GF-D8 (cell line): Measurements from ENCODE around the gene ZFP36L1.
A peak's percentile ranks its signal among the peaks of the same experiment; 100 is the strongest.

Experiments used
- DNase-seq: peaks from one replicate; lab custom pipeline; 2025; lab: John Stamatoyannopoulos, UW

ZFP36L1 gene

GRCh38 chr14:68795597-68796417, 2.9 kb upstream of the ZFP36L1 start:
- DNase-seq = peak; percentile 8

DNA sequence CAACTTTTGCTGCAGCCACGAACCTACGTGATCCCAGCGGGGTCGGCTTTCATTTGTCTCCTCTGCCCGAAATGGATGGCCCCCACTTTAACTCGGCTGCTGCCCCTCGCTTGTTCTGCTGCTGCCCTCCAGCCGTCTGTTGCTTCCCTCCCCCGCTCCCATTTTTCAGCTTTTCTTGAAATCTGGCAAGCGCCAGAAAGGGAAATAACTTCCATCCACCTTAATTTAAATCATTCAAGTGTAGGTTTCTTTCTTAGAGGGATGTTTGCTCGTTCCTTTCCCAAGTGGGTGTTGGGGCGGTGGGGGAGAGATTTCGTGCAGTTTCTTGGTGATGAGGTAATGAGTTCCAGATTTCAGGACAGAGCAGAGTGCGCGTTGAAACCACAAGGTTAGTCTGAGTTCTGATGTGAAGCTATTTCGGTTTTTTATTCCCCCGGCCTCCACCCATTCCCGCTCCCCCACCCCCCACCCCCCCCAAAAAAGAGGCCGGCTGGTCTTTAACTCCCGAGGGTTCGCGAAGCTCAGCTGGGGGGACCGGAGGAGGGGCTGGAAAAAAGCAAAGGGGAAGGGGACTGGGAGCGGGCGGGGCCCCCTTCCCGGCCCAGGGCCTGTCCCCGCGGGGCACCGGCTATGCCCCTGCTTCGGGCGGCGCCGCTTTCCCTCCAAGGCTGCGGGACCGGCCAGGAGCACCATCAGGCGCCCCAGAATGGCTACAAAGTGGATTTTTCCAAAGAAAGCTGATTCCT, 2.2 kb upstream of the ZFP36L1 start:
- no peak for DNase-seq

DNA sequence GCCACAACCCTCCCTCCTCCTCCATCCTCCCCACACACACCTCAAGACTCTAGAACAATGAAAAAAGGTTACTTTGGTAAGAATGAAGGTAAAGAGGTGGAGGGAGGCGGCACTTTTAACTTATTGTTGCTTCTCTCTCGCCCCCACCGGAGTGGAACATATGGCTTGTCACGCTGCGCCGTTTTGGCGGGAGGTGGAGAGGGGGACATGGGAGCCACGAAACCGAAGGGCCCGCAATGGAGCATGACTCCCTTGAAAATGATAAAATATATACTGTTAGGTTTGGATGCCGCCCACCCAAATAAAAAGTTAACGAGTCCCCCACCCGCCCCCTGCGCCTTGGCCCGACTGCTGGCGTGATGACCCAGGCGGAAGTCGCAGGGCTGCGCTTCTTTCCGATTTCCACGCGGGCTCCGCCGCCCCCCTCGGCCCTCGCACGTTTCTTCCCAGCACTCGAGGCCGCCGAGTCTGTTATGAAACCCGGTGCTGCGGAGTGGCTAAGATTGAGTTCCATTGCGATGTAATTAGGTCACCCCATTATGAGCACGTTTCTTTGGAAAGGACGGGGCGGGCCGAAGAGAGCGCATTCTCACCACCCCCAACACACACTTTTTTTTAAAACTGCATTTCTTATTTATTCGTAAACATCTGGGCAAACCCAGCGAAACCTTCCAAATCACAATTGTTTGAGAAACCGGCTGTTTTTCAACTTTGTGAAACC, 1.4 kb upstream of the ZFP36L1 start:
- DNase-seq = peak; percentile 22

DNA sequence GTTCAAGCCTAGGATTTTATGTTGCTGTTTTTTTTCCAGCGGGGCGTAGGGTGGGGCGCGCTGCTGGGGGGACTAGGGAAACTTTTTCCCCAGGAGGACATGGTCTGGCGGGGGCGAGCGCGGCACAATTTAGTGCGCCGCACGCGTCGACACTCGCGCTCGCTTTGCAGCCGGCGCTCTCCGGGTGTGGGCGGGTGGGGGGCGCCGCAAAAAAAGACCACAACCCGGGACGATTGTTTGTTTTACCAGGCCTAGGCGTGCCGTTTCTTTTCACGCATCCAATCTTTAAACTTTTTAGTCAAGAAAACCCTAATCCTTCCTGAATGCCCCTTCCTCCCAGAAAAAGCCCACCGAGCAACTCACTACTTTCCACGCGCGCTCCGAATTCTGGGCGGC, 865 bp upstream of the ZFP36L1 start:
- DNase-seq = no peak

DNA sequence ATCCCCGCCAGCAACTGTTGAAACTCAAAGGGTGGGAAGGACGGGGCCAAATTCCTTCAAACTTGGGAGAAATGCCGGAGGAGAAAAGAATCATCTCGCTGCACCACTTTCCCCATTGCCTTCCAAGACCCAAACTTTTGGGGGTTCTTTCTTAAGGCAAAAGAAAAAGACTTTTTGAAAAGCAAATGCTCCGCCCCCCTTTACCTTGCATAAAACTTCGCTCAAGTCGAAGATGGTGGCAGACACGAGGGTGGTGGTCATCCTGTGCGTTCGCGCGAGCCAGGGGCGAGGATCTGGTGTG, 239 bp downstream of the ZFP36L1 start:
- no peak for DNase-seq

GRCh38 chr14:68791902-68792677, 777 bp downstream of the ZFP36L1 start:
- no peak for DNase-seq

DNA sequence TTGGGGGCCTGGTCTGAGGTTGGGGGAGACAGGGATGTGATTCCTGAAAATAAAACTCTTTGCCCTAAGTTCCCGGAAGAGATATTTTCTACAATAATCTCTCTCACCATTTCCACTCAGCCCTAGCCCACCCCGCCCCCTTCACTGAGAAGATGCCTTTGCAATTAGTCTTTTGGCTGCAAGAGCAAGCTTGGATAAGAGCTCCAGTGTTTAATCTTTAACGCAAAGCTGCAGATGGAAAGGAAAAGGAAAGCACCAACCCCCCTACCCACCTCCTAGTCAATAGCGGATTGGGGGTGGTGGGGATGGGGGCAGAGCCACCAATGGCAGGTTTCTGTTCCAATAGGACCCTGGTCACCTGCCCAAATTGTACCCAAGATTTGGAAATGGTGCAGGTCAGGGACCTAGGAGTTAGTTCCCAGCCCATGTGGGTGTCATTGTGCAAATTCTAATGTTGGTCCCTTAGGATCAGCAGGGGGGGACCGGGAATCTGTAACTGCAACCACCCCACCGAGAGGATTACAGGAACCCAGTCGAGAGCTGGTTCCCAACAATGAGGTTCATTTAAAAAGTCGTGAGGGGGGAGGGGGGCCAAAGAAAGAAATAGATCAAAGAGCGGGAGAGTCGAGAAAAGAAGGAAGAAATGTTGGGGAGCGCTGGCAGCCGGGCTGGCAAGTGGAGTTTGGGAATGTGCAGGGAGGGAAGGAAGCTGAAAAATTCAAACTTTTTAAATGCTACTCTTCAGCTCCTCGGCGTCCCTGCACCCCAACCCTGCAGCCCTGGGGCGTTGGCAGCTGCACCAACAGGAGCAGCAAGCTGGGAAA, 1.6 kb downstream of the ZFP36L1 start:
- no peak for DNase-seq

- DNase-seq = no peak
Observed at GRCh38 chr14:68790644-68791077, 2.2 kb downstream of the ZFP36L1 start.

DNA sequence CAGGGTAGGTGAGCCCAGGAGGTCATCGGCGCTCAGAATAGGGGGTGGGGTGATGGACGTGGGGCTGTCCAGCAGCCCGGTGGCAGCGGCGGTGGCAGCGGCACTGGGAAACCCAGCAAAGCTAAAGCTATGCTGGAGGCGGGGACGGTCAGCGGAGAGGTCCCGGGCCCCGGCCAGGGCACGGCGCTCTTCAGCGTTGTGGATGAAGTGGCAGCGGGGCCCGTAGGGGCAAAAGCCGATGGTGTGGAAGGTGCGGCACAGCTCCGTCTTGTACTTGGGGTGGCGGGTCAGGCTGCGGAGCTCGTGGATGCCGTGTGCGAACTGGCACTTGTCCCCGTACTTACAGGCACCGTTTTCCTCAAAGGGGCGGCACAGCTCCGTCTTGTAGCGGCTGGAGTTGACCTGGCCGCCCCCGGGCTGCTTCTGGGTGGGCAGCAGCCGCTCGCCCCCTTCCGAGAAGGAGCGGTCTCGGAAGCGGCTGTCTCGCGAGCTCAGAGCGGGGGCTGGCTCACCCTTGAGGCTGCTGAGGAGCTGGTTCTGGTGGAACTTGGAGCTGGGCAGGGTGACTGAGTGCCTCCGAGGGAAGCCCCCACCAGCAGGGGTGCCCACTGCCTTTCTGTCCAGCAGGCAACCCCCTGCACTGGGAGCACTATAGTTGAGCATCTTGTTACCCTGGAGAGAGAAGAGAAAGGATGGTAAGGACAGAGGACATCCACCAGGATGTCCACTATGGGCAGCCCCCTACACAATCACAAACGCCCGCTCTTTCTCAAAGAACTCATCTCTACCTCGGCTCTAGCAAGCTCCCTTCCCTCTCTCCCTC, 2.8 kb downstream of the ZFP36L1 start:
- DNase-seq = no peak

DNA sequence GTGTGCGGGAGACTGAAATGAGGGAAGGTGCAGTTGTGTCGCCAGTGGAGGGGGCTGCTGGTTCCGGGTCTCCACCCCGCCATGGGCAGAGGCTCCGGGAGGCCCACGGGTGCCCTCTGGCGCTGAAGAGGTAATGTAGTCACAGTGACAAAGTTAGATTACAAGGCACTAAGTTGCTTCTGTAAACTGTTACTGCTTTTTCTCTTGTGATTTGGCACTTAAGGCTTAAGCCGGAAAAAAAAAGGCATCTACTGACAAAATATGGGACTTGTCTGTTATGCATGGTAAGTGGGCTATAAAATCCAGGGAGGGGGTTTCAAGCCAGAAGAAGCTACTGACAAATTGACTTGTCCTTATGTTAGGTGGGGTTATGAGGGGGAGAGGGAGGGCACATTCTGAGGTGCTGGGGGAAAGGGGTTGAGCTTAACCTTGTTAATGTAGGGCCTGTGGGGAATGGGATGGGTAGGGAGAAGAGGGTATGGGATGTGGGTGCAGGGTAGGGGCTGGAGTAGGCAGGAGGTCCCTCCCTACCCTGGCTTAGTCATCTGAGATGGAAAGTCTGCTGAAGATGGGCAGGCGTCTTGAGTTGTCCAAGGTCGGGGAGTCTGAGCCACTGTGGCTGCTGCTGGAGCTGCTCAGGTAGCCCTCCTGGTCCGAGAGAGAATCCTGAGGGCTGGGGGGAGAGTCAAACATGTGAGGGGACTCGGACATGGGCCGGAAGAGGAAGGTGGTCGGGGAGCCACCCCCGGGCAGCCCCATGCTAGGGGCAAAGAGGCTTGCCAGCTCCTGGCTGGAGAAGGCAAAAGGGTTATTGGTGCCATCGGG, 3.7 kb downstream of the ZFP36L1 start:
- peak; percentile 22 for DNase-seq

GRCh38 chr14:68788275-68788995, 4.4 kb downstream of the ZFP36L1 start:
- DNase-seq = no peak

- DNase-seq = no peak
Observed at GRCh38 chr14:68787092-68787992, 5.5 kb downstream of the ZFP36L1 start.

DNA sequence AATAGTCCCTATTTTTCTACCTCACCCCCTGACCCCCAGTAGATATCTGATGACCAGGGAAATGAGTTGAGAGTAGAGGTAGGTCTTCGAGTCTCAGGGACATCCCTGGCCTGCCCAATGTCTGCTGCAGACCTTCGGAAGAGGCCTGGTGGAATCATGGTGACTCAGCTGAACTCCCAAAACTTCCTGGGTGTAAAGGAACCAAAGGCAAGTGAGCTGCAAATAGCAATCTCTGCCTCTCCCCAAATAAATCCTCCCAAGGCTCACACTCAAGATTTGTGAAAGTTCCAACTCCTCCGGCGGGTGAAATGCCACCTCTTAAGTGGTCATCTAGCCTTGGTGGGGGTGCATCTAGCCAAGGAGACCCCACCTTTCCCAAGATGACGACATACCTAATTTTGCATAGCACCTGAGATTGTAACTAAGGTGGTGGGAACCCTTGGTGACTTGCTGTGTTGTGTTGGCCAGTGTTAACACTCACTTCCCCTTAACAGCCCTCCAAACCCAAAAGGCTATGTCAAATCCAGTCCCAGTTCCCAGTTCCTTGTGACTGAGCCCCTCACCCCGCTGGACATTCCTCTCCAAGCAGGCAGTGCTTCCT, 6.3 kb downstream of the ZFP36L1 start:
- DNase-seq = no peak

DNA sequence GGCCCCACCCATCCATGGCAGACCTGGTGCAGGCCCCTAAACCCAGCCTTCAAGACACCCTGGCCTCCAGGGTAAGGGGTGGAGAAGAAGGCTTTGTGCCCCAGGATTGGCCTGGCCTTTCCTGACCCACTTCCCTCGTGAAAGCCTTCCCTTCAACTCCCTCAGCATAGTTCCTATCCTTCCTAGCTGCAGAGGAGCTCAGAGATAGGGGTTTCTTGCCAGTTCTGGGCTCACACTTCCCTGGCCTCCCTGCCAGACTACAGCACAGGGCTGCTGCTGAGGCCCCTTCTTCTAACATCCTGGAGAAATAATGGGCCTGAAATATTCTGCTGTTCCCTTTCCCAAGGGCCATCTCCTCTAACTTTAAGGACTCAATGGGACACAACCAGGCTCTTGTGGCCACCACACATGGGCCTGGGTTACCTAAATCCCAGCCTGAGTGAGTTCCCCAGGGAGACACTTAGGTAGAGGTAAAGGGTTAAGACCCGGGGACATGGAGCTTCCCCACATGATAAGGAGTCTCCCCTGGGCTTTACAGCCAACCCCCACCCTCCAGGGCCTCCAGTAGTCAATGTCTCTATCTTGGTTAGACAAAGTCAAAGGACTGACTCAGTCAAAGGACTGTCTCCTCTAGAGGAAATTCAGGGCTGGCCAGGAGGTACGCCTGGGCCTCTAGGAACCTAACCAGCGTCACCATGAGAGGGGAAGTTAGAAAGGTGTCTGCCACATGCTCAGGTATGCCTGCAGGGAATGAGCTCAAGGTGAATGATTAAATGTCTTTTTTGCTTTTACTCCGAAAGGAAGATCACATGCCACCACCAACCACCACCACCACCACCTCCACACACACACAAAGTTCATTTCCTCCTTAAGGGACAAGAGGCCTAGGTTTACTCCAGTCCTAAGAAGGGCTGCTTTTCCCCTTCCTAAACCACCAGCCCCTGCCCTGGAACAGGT, 7.1 kb downstream of the ZFP36L1 start:
- no peak for DNase-seq

GRCh38 chr14:68784978-68785533, 7.8 kb downstream of the ZFP36L1 start:
- no peak for DNase-seq
